GM19238 (cell line): Measurements from ENCODE around the gene ADARB2.

Source experiments
- DNase-seq: peaks from one replicate; pipeline ENCODE4 v3.0.0; 2011; ENCODE audit warnings: low spot score; ENCODE audit not compliant: insufficient read length

The ADARB2 gene

GRCh38 chr10:1687190-1687589, 50.1 kb downstream of the ADARB2 start:
- no peak for DNase-seq

- DNase-seq: no peak
Measured at GRCh38 chr10:1686491-1686749, 50.9 kb downstream of the ADARB2 start.

DNA sequence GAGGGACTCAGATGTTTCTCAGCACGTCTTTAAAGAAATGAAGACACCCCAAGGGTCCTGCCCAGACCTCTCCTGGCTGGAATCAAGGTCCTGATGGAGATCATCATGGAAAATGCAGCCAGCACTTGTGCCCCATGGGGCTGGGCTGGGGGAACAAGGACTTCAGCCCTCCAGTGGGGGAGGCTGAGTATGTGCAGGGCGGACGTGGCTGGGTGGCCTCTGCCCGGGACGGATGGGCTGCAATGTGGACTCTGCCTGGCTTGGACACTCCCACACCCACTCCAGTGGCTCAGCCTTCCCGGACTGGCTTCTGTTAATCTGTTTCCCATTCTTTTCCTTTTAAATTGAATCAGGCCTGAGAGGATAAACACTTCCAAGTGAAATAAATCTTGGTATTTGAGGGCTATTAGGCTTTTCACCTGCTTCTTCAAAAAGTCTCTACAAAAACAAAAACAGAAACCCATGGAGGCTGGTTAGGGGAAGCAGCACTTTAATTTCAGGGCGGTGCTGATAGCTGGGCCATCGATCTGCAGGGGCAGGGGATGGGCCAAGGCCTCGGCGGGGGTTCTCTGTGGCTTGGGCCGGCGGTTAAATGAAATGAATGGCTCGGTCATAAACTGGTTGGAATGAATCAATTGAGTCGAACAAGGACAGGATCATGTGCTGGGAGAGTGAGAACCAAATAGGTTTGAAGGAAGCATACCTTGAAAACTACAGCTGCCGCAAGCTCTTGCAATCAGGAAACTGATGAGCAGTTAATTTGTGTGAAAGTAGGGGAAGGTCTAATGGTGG, 51.4 kb downstream of the ADARB2 start:
- DNase-seq: no peak

DNA sequence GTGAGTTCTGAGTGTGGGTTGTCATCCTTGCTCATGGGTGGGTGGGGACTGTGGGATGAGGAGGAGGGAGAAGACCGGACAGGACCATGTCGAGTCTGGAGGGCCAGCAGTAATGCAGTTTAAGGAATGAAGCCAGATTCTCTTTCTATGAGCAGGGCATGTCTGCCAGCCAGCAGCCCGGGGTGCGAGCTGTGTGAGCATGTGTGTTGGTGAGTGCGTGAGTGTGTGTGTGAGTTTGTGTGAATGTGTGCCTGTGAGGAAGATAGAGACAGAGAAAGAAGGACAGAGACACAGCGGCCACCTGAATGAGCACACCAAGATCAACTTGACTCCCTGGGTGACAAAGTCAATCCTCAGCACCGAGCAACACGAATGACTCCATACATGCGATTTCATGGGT, 52.3 kb downstream of the ADARB2 start:
- DNase-seq: no peak

GRCh38 chr10:1683649-1684048, 53.7 kb downstream of the ADARB2 start:
- DNase-seq: no peak

- no peak for DNase-seq
Measured at GRCh38 chr10:1679821-1680650, 57.3 kb downstream of the ADARB2 start.

- DNase-seq: no peak
Measured at GRCh38 chr10:1678084-1678483, 59.2 kb downstream of the ADARB2 start.

GRCh38 chr10:1677307-1677939, 59.9 kb downstream of the ADARB2 start:
- no peak for DNase-seq

DNA sequence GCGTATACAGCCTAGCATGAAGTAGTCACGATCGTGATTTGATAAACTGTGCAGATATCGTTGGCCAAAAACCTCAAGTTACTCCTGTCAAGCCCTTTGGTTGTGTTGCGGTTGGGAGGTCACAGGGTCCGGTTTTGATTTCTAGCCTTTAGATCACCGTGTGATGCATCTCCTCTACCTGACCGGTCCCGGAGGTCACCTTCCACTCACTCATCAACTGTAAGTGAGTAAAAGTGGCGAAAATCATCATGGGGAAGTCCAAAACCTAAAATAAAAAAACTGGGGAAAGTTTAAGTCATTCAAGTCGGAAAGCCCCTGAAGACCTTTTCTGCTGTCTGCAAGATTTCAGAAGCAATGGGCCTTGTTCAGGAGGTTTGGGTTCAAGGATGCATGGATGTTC, 62.8 kb downstream of the ADARB2 start:
- no peak for DNase-seq

GRCh38 chr10:1673568-1674345, 63.6 kb downstream of the ADARB2 start:
- DNase-seq: no peak

DNA sequence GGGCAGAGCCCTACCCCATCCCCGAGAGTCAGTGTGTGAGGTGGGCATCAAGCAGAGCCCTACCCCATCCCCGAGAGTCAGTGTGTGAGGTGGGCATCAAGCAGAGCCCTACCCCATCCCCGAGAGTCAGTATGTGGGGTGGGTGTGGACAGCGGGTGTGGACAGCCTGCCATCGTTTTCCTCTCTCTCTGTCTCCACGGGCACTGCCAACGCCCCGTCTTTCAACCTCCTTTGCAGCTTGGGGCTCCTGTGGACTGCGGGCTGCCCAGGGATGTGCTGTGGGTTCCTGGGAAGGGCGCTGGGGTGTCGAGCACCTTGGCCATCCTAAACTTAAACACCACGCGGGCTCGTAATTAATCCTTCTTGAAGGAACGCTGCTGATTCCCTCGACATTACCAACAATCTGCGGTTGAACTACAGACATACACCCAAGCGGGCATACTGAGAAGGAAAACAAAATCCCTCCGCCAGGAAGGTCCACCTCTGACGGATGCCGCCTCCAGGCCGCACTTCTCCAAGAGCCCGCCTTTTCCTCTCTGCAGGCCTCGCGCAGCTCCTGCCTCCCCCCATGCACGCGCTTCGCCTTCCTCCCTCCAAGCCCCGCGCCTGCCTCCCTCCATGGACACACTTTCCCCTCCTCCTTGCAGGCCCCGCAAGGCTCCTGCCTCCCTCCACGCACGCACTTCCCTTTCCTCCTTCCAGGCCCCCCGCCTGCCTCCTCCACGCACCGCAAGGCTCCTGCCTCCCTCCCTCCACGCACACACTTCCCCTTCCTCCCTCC, 65.1 kb downstream of the ADARB2 start:
- no peak for DNase-seq

DNA sequence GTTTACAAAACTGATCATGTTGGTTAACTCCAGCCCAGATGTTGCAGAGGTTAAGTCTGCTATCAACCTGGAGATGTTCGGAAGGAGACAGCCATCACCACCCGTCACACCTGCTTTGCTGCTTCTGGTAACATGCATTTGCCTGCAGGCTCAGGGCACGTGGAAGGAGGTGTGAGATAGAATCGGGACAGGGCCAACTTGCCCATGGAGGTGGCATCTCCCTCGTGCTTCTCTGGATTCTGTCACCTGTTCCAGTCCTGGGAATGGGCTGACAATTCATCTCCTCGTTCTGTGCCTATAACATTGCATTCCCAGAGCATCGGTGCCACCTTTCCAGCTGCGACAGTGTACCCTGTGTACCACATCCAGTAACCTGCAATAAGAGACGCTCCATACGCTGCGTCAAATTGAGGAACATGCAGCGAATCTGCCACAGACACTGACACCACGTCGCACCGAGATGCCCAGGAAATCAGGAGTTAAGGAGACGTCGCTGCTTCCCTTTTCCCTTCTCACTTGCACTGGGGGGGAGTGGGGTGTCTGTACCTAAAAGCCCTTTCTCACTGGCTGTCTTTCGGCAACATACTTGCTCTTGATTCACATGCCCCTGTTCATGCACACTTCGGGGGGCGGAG, 65.8 kb downstream of the ADARB2 start:
- DNase-seq: no peak

DNA sequence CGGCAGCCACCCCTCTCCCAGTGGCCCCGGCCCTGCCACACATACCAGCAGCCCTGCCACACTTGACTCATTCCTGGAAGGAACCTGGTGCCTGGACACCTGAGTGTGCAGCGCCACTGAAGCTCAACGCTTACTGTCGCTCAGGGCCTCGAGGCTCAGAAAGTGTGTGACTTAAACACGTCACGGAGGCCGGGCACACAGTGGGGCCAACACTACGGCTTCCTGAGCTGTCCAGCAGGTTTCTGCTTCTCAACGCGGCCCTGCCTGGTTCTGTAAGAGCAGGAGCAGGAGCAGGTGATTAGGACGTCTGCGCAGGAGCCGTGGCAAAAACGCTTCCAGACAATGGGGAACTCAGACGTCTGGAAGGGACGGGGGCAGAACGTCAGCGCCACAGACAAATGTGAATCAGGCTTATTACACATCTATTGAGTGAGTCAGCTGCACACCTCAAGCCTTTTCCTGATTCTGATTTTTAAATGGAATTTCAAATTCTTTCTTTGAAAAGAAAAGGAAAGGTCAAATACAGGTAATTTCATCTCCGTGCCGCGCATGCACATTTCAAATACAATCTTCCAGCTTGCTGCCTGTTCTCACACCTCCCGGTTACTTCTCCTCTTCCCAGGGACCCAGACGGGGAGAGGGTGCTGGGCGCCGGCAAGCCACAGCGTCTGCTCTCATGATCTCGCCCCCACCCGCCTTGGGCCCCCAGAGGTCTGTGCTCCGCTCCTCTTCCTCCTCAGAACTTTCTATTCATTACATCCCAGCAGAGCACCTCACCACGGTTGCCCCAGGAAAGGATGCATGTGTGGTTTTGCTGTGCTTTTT, 66.6 kb downstream of the ADARB2 start:
- no peak for DNase-seq

GRCh38 chr10:1669433-1669832, 67.9 kb downstream of the ADARB2 start:
- no peak for DNase-seq

DNA sequence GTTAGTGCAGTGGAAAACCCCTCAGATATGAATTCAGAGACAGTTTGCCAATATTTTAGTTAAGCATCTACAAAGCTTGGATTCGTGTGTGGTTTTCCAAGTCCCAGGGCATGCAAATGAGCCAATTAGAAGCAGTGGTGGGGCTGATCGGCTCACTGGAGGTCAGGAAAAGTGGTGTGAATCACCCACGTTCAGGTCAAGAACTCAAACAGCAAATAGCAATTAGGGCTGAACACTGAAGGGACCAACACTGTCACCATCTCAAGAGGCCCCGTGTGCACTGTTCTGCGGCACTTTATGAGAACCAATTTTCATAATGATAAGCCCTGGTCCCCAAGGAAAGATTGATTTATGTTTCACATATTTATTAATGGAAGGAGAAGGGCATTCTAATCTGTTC, 68.9 kb downstream of the ADARB2 start:
- no peak for DNase-seq

- no peak for DNase-seq
Measured at GRCh38 chr10:1667392-1667791, 69.9 kb downstream of the ADARB2 start.

DNA sequence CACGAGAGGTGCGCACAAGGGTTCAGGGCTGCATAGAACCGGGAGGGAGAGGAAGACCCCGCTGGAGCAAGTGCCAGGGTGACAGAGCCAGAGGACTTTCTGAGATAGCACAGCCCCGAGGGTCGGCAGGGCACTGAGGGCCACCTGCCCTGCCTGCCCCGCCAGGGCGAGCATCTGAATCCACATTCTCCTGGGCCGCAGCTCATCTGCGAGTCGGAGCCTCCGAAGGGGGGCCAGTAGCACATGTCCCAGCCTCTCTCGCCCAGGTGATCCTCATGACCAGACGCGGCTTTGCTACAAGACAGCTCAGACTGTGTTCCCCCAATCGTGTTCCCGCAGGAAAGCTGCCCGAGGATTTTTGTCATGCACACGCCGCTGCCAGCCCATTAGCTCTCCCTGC, 71.2 kb downstream of the ADARB2 start:
- DNase-seq: no peak

DNA sequence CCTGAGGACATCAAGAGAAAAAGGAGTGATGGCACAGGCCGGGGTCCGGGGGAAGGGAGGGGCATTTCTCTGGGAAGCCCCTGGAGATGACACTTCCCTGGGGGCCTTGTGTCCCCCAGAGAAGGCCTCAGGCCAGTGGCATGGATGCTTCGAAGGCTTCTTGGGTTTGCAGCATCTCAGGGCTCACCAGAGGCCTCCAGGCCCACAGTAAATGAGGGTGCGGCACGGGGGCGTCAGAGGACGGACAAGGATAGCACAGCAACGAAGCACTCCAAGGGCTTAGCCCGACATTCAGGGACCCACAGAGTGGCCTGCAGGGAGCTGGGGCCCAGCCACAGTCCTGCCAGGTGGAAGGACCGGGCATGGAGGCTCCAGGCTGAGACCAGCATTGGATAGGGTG, 71.6 kb downstream of the ADARB2 start:
- DNase-seq: no peak

DNA sequence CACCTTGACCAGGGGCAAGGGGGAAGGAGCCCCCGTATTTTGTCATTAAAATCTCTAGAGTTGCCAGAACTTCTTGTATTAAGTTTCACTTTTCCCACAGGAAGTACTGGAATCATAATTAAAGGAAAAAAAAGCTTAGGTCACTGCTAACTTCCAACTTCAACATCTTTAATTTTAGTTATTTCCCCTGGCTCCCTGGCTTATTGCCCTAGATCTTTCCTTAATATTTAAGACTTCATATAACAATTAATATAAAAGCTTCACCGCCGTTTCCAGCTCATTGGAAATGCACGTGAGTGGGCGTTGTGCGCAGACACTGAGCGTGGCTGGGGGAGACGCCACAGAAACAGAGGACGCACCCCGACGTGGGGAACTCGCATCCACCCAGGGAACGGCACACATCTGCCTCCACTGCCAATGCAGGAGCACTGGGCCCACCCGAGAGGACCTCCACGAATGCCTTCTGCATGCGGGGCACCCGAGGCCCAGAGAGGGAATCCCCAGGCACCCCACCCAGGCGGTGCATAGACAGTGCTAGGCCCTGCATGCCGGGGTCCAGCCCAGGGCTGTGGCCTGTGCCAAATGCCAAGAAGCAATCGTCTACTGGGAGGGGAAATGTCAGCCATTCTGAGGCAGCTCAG, 72.2 kb downstream of the ADARB2 start:
- no peak for DNase-seq
